K562 (cell line): ENCODE data around the gene PRR7. TPM values are rescaled to one million over a fixed set of nuclear protein-coding genes. Genes with fewer than 3 reads are reported as not detected.

Source experiments
- CCNT2 ChIP-seq: IDR thresholded peaks from 2 replicates; pipeline ENCODE4 v1.6.1; 2011; ENCODE audit warnings: borderline replicate concordance, low read depth, mild to moderate bottlenecking, moderate library complexity, mixed read lengths, low read length; ENCODE audit not compliant: insufficient read length; ENCODE audit errors: extremely low read depth
- DPF2 ChIP-seq: fragments of 450-650 bp; IDR thresholded peaks from 2 replicates; pipeline ENCODE4 v1.6.1; 2016
- EGR1 ChIP-seq: fragments of 450-650 bp; conservative IDR thresholded peaks from 2 replicates; pipeline ENCODE4 v1.6.1; 2017; ENCODE audit warnings: mild to moderate bottlenecking
- ELF4 ChIP-seq: fragments of 450-650 bp; formaldehyde crosslinking; IDR thresholded peaks from 2 replicates; pipeline ENCODE4 v1.4.0; 2022; ENCODE audit warnings: missing genetic modification characterization
- FOXJ2 ChIP-seq: fragments of 200-800 bp; sonication (Bioruptor generic); IDR thresholded peaks from 2 replicates; pipeline ENCODE4 v1.6.1; 2016; ENCODE audit warnings: missing genetic modification characterization, missing compliant biosample characterization
- KDM4B ChIP-seq, 2 experiments: fragments of 450-650 bp in 1 of 2; sonication (generic) in 1 of 2; IDR thresholded peaks; 2 replicates each; pipeline ENCODE4 v1.6.1; 2016 to 2017; ENCODE audit warnings: borderline replicate concordance in 2 of 2, antibody characterized with exemption in 1 of 2, low read depth in 1 of 2, mild to moderate bottlenecking in 1 of 2
- KLF1 ChIP-seq: fragments of 450-650 bp; IDR thresholded peaks from 2 replicates; pipeline ENCODE4 v1.6.1; 2016; ENCODE audit warnings: missing genetic modification characterization, missing compliant biosample characterization
- MAFK ChIP-seq: IDR thresholded peaks from 2 replicates; pipeline ENCODE4 v1.6.1; 2011; ENCODE audit warnings: low read length, improper control_type of control experiment
- MCM5 ChIP-seq: fragments of 450-650 bp; IDR thresholded peaks from 2 replicates; pipeline ENCODE4 v1.6.1; 2016; ENCODE audit warnings: low read depth
- MEF2A ChIP-seq: IDR thresholded peaks from 2 replicates; pipeline ENCODE4 v1.6.1; 2011; ENCODE audit warnings: low read depth, mild to moderate bottlenecking, low read length, moderate library complexity; ENCODE audit not compliant: control insufficient read depth
- MTF1 ChIP-seq: fragments of 250-450 bp; sonication (Bioruptor Pico); IDR thresholded peaks from 2 replicates; pipeline ENCODE4 v1.9.0; 2021; ENCODE audit warnings: moderate library complexity, mild to moderate bottlenecking, inconsistent platforms, borderline replicate concordance
- NR4A1 ChIP-seq, 2 experiments: fragments of 250-450 bp in 1 of 2; fragments of 450-650 bp in 1 of 2; sonication (Bioruptor Pico) in 1 of 2; IDR thresholded peaks; 2 replicates each; pipeline versions ENCODE4 v1.4.0 to v1.6.1; 2016 to 2020; ENCODE audit warnings: mild to moderate bottlenecking in 2 of 2, missing compliant biosample characterization in 1 of 2, missing genetic modification characterization in 1 of 2, moderate library complexity in 1 of 2
- PHF21A ChIP-seq: fragments of 450-650 bp; IDR thresholded peaks from 2 replicates; pipeline ENCODE4 v1.6.1; 2017; ENCODE audit warnings: low read depth, borderline replicate concordance
- PML ChIP-seq: IDR thresholded peaks from 2 replicates; pipeline ENCODE4 v1.6.1; 2012; ENCODE audit warnings: low read length, inconsistent platforms
- SETDB1 ChIP-seq: IDR thresholded peaks from one replicate; pipeline ENCODE4 v1.6.1; 2012; ENCODE audit warnings: low read length, control low read depth, inconsistent platforms
- STAG1 ChIP-seq: sonication (generic); formaldehyde crosslinking; IDR thresholded peaks from 2 replicates; pipeline ENCODE4 v1.5.0; 2020; ENCODE audit warnings: missing genetic modification reagents, borderline replicate concordance
- TCF3 ChIP-seq: sonication (generic); formaldehyde crosslinking; IDR thresholded peaks from 2 replicates; pipeline ENCODE4 v1.4.0; 2020; ENCODE audit warnings: mild to moderate bottlenecking, missing genetic modification reagents
- TFAP4 ChIP-seq: sonication (generic); formaldehyde crosslinking; IDR thresholded peaks from 2 replicates; pipeline ENCODE4 v1.8.0; 2022; ENCODE audit warnings: missing genetic modification reagents, mild to moderate bottlenecking, moderate library complexity, borderline replicate concordance
- YY1 ChIP-seq, 3 experiments: IDR thresholded peaks; 2 replicates each; pipeline ENCODE4 v1.6.1; 2011; ENCODE audit warnings: low read length in 2 of 3, mild to moderate bottlenecking in 2 of 3, moderate library complexity in 2 of 3, borderline replicate concordance in 1 of 3, control low read depth in 1 of 3, low read depth in 1 of 3; ENCODE audit not compliant: insufficient read depth in 3 of 3, insufficient replicate concordance in 2 of 3, control insufficient read depth in 1 of 3, insufficient read length in 1 of 3; ENCODE audit errors: extremely low read depth in 1 of 3
- ZBTB8A ChIP-seq: fragments of 450-650 bp; IDR thresholded peaks from 2 replicates; pipeline ENCODE4 v1.6.1; 2018; ENCODE audit warnings: mild to moderate bottlenecking, moderate library complexity; ENCODE audit not compliant: partially characterized antibody
- ZNF12 ChIP-seq: sonication (generic); formaldehyde crosslinking; IDR thresholded peaks from 2 replicates; pipeline ENCODE4 v1.4.0; 2020; ENCODE audit warnings: mild to moderate bottlenecking, missing genetic modification reagents
- ZNF696 ChIP-seq: fragments of 250-450 bp; sonication (Bioruptor Pico); conservative IDR thresholded peaks from 2 replicates; pipeline ENCODE4 v1.4.0; 2020; ENCODE audit warnings: mild to moderate bottlenecking, moderate library complexity
- polyA plus RNA-seq, 8 experiments: library from polyadenylated mRNA; depleted of rRNA in 4 of 8; stranded (reverse) in 5 of 8; unstranded in 3 of 8; fragments of >200 nt; fragmentation: Nextera tagmentation in 2 of 8; fragmentation: Illumina TruSeq in 1 of 8; extraction: Ambion mirVana in 2 of 8; extraction: Trizol in 1 of 8; gene quantifications; 2 replicates each; pipeline versions ENCODE4 v1.2.1 to v1.2.3, GENCODE V29; 2011 to 2014; ENCODE audit warnings: inconsistent platforms in 1 of 8, missing spikeins in 1 of 8
- total RNA-seq, 7 experiments: library from RNA; depleted of rRNA in 6 of 7; stranded (reverse); fragments of >200 nt in 6 of 7; fragmentation: Illumina TruSeq in 2 of 7; extraction: Trizol in 2 of 7; gene quantifications; 2 replicates each; pipeline versions ENCODE4 v1.2.1 to v1.2.3, GENCODE V29; 2011 to 2021; ENCODE audit warnings: low replicate concordance in 1 of 7
- TF ChIP-seq, protein P1 (sequence below): sonication (generic); formaldehyde crosslinking; IDR thresholded peaks from 2 replicates; pipeline ENCODE4 v1.8.0; 2023; ENCODE audit warnings: mild to moderate bottlenecking, missing genetic modification reagents
- TF ChIP-seq, protein P2 (sequence below): fragments of 250-450 bp; sonication (Bioruptor Pico); IDR thresholded peaks from 2 replicates; pipeline ENCODE4 v1.8.0; 2022; ENCODE audit warnings: inconsistent platforms, mild to moderate bottlenecking, moderate library complexity, borderline replicate concordance

PRR7 gene
- total and polyA plus RNA-seq, 9 of the 15 experiments (the other 6 are each of a cell fraction or from before 2014, with no cell fraction given) = 0.80 to 11.3 (median 10.4) TPM; not detected in 4

DNA sequence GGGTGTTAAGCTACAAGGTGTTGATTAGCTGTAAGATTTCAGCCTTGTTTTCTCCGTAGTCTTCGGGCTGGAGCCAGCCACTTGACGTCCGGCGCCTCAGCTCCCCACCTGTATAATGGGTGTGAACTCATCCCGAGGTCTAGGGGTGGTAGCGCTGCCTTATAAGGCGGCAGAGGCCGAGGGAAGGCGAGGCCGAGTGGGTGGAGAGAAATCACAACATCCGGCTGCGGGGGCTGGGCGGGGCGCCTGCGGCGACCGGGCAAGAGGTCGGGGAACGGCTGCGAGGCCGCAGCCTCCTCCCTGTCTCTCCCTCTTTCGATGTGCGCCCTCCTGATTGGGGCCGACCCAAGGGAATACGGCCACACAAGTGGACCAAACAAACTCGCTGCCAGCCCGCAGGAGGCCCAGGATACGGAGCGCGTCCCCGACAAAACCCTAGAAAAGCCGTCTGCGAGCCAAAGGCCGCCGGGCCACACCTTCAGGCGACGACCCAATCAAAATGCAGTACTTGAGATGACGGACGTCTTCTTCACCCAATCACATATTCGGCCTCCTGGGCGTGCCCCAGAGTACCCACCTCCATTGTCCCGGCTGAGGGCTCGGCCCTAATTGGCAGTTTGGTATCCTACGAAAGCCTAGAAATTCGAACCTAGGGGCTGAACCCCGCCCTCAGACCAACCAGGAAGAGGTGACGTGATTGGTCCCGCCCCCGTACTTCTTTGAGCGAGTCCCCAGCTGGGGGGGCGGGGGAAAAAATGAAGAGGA lies 20.6 kb upstream of the PRR7 start (continued):
- TF ChIP-seq, protein P1, sequence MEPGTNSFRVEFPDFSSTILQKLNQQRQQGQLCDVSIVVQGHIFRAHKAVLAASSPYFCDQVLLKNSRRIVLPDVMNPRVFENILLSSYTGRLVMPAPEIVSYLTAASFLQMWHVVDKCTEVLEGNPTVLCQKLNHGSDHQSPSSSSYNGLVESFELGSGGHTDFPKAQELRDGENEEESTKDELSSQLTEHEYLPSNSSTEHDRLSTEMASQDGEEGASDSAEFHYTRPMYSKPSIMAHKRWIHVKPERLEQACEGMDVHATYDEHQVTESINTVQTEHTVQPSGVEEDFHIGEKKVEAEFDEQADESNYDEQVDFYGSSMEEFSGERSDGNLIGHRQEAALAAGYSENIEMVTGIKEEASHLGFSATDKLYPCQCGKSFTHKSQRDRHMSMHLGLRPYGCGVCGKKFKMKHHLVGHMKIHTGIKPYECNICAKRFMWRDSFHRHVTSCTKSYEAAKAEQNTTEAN (CRISPR knock-in tag) = 0 out of 2 replicates have a peak, but pooled peaks have one; percentile 51
- TF ChIP-seq NR4A1 (CRISPR knock-in tag; IDR thresholded peaks at IDR 0.05) (no peak), NR4A1 (tag; IDR thresholded peaks at IDR 0.05) (0 out of 2 replicates have a peak, but pooled peaks have one; percentile 64), EGR1 (peak; percentile 96), STAG1 (CRISPR knock-in tag) (no peak), TCF3 (CRISPR knock-in tag) (peak; percentile 31; the same call in 1 of the 2 replicates), PML (peak; percentile 71; the same call in 1 of the 2 replicates), TFAP4 (CRISPR knock-in tag) (peak; percentile 94), MEF2A (no peak), ZNF696 (CRISPR knock-in tag) (no peak), ZNF12 (CRISPR knock-in tag) (peak; percentile 89; the same call in 1 of the 2 replicates), ELF4 (CRISPR knock-in tag) (0 out of 2 replicates have a peak, but pooled peaks have one; percentile 37), KLF1 (tag) (peak; percentile 97), FOXJ2 (tag) (peak; percentile 82), MTF1 (CRISPR knock-in tag) (no peak), PHF21A (peak; percentile 79), ZBTB8A (no peak), DPF2 (peak; percentile 84), CCNT2 (peak; percentile 86), MAFK (no peak), YY1 (IDR thresholded peaks at IDR 0.05; ENCODE audit: borderline replicate concordance in 1 of 3, control insufficient read depth in 1 of 3, extremely low read depth in 1 of 3, insufficient read depth in 3 of 3, insufficient read length in 1 of 3, insufficient replicate concordance in 2 of 3, low read depth in 1 of 3, low read length in 2 of 3) (peak in 2 of 3 experiments; percentile 9 to 25), MCM5 (no peak), SETDB1 (no peak), KDM4B (IDR thresholded peaks at IDR 0.05; ENCODE audit: borderline replicate concordance in 2 of 2, low read depth in 1 of 2) (0 out of 4 replicates have a peak, but pooled peaks of 1 of the 2 experiments have one; percentile 26)
- TF ChIP-seq, protein P2, sequence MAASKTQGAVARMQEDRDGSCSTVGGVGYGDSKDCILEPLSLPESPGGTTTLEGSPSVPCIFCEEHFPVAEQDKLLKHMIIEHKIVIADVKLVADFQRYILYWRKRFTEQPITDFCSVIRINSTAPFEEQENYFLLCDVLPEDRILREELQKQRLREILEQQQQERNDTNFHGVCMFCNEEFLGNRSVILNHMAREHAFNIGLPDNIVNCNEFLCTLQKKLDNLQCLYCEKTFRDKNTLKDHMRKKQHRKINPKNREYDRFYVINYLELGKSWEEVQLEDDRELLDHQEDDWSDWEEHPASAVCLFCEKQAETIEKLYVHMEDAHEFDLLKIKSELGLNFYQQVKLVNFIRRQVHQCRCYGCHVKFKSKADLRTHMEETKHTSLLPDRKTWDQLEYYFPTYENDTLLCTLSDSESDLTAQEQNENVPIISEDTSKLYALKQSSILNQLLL = no peak
